Measurements from ENCODE around the gene CTPS1. TPM values are rescaled to one million over a fixed set of nuclear protein-coding genes. Genes with fewer than 3 reads are reported as not detected.

CTPS1 gene
- total RNA-seq, 3 donors from 2014 or later, result 13.1 to 20.0 (median 13.2) TPM

- no peaks in the 10 kb centered on the region for H3K27me3 ChIP-seq
- TF ChIP-seq, protein P1, sequence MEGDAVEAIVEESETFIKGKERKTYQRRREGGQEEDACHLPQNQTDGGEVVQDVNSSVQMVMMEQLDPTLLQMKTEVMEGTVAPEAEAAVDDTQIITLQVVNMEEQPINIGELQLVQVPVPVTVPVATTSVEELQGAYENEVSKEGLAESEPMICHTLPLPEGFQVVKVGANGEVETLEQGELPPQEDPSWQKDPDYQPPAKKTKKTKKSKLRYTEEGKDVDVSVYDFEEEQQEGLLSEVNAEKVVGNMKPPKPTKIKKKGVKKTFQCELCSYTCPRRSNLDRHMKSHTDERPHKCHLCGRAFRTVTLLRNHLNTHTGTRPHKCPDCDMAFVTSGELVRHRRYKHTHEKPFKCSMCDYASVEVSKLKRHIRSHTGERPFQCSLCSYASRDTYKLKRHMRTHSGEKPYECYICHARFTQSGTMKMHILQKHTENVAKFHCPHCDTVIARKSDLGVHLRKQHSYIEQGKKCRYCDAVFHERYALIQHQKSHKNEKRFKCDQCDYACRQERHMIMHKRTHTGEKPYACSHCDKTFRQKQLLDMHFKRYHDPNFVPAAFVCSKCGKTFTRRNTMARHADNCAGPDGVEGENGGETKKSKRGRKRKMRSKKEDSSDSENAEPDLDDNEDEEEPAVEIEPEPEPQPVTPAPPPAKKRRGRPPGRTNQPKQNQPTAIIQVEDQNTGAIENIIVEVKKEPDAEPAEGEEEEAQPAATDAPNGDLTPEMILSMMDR (IDR thresholded peaks at IDR 0.05), result no peak
- TF ChIP-seq POLR2AphosphoS5 (IDR thresholded peaks at IDR 0.05) (no peak), POLR2A (IDR thresholded peaks at IDR 0.05) (no peak)
- no peak overlapping the region for H3K27ac ChIP-seq
- H3K36me3 ChIP-seq, result no peaks in the 10 kb centered on the region
- DNase-seq (ENCODE audit: low spot score in 2 of 2), result no peak
- H3K9me3 ChIP-seq, result no peaks in the 10 kb centered on the region
- no peaks in the 10 kb centered on the region for H3K4me1 ChIP-seq
- intact Hi-C loops (cut with DNase I; ENCODE audit: low total_unique reads), result no loop called here
- H3K4me3 ChIP-seq, result no peak overlapping the region
Observed at GRCh38 chr1:40966417-40966816, 13.1 kb upstream of the CTPS1 start.

- Histone ChIP-seq H3K27me3 (no peaks in the 10 kb centered on the region), H3K4me1 (no peaks in the 10 kb centered on the region), H3K9me3 (no peaks in the 10 kb centered on the region), H3K4me3 (no peak overlapping the region), H3K27ac (no peak overlapping the region), H3K36me3 (no peaks in the 10 kb centered on the region)
- TF ChIP-seq, protein P1 (IDR thresholded peaks at IDR 0.05), result no peak
- TF ChIP-seq POLR2A (IDR thresholded peaks at IDR 0.05) (no peak), POLR2AphosphoS5 (IDR thresholded peaks at IDR 0.05) (no peak)
- no peak for DNase-seq (ENCODE audit: low spot score in 2 of 2)
- intact Hi-C loops (cut with DNase I; ENCODE audit: low total_unique reads), result no loop called here
Observed at GRCh38 chr1:40969445-40969844, 10.1 kb upstream of the CTPS1 start.

GRCh38 chr1:40971966-40972365 lies 7.5 kb upstream of the CTPS1 start:
- DNase-seq (ENCODE audit: low spot score in 2 of 2), result no peak
- Histone ChIP-seq H3K27ac (no peak overlapping the region), H3K9me3 (no peaks in the 10 kb centered on the region), H3K4me3 (no peak overlapping the region), H3K27me3 (no peaks in the 10 kb centered on the region), H3K36me3 (no peaks in the 10 kb centered on the region), H3K4me1 (no peaks in the 10 kb centered on the region)
- intact Hi-C loops (cut with DNase I; ENCODE audit: low total_unique reads), result no loop called here
- TF ChIP-seq POLR2AphosphoS5 (IDR thresholded peaks at IDR 0.05), result no peak
- TF ChIP-seq, protein P1 (IDR thresholded peaks at IDR 0.05), result no peak
- no peak for TF ChIP-seq POLR2A (IDR thresholded peaks at IDR 0.05)

DNA sequence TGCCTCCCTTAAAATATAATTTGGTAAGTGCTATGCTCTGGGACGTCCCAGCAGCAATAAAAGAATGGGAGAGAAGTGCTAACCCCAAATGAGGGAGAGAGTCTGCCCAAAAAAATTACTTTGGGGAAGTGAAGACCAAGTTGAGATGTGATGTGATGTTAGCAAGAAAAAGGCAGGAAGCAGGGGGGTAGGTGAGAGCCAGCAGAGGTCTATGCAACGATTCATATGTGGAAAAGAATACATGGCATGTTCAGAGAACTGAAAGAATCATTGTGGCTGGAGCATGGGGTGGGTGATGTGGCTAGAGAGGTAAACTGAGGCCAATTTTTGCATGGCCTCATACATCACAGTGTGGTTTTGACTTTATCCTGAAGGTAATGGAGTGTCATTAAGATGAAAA lies 5.6 kb upstream of the CTPS1 start:
- no peak for DNase-seq (ENCODE audit: low spot score in 2 of 2)
- Histone ChIP-seq H3K4me3 (no peak overlapping the region), H3K9me3 (no peaks in the 10 kb centered on the region), H3K4me1 (no peaks in the 10 kb centered on the region), H3K27me3 (no peaks in the 10 kb centered on the region), H3K36me3 (no peaks in the 10 kb centered on the region), H3K27ac (no peak overlapping the region)
- TF ChIP-seq POLR2A (IDR thresholded peaks at IDR 0.05) (no peak), POLR2AphosphoS5 (IDR thresholded peaks at IDR 0.05) (no peak)
- TF ChIP-seq, protein P1 (IDR thresholded peaks at IDR 0.05), result no peak
- intact Hi-C loops (cut with DNase I; ENCODE audit: low total_unique reads), result no loop called here

- H3K4me3 ChIP-seq, result no peak overlapping the region
- no peak overlapping the region for H3K27ac ChIP-seq
- no peaks in the 10 kb centered on the region for H3K9me3 ChIP-seq
- no peaks in the 10 kb centered on the region for H3K27me3 ChIP-seq
- DNase-seq (ENCODE audit: low spot score in 2 of 2), result no peak
- no peaks in the 10 kb centered on the region for H3K4me1 ChIP-seq
- intact Hi-C loops (cut with DNase I; ENCODE audit: low total_unique reads), result no loop called here
- no peaks in the 10 kb centered on the region for H3K36me3 ChIP-seq
- TF ChIP-seq POLR2AphosphoS5 (IDR thresholded peaks at IDR 0.05) (no peak), POLR2A (IDR thresholded peaks at IDR 0.05) (no peak)
- TF ChIP-seq, protein P1 (IDR thresholded peaks at IDR 0.05), result no peak
Observed at GRCh38 chr1:40974945-40975344, 4.6 kb upstream of the CTPS1 start.

Measured in breast epithelium (tissue), 4 donors.